ENCODE results near the gene YLPM1.

Gene YLPM1, protein sequence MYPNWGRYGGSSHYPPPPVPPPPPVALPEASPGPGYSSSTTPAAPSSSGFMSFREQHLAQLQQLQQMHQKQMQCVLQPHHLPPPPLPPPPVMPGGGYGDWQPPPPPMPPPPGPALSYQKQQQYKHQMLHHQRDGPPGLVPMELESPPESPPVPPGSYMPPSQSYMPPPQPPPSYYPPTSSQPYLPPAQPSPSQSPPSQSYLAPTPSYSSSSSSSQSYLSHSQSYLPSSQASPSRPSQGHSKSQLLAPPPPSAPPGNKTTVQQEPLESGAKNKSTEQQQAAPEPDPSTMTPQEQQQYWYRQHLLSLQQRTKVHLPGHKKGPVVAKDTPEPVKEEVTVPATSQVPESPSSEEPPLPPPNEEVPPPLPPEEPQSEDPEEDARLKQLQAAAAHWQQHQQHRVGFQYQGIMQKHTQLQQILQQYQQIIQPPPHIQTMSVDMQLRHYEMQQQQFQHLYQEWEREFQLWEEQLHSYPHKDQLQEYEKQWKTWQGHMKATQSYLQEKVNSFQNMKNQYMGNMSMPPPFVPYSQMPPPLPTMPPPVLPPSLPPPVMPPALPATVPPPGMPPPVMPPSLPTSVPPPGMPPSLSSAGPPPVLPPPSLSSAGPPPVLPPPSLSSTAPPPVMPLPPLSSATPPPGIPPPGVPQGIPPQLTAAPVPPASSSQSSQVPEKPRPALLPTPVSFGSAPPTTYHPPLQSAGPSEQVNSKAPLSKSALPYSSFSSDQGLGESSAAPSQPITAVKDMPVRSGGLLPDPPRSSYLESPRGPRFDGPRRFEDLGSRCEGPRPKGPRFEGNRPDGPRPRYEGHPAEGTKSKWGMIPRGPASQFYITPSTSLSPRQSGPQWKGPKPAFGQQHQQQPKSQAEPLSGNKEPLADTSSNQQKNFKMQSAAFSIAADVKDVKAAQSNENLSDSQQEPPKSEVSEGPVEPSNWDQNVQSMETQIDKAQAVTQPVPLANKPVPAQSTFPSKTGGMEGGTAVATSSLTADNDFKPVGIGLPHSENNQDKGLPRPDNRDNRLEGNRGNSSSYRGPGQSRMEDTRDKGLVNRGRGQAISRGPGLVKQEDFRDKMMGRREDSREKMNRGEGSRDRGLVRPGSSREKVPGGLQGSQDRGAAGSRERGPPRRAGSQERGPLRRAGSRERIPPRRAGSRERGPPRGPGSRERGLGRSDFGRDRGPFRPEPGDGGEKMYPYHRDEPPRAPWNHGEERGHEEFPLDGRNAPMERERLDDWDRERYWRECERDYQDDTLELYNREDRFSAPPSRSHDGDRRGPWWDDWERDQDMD (N-terminal part only)

DNA sequence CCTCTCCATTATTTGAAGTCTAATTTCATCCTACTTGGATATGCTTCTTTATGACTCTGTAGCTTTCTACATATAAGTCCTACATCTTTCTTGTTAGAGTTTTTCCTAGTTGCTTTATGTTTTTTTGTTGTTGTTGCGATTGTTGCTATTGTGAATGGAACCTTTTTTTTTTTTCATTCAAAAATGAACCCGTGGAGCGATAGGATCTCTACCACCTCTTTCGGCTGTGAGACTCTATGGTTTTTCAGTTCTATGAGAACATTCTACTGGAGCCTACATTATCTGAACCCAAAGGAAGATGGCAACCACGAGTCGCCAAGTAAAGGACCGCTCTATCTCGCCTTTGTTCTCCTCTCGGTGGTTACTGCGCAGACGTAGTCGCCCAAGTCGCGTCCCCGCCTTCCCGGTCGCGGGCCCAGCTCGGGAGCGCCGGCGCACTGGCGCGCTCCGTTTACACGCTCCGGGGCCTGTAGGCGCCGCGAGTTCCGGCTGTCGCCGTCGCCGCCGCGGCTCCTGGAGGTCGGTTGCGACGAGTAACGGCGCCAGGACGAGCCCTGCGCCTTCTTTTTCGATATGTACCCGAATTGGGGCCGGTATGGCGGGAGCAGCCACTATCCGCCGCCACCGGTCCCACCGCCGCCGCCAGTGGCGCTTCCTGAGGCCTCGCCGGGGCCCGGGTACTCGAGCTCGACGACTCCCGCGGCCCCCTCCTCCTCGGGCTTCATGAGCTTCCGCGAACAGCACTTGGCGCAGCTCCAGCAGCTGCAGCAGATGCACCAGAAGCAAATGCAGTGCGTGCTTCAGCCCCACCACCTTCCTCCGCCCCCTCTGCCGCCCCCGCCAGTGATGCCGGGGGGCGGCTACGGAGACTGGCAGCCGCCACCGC lies at the start of gene YLPM1:
TSS of gene YLPM1 (plus strand) at position 400 of the 886 bp plus-strand sequence. CDS start at position 574, 174 bp downstream.
- Histone ChIP-seq H3K27me3 (ENCODE audit: control insufficient read depth, insufficient read depth, low read length) (no peaks in the 10 kb centered on the region), H3K9me3 (ENCODE audit: control insufficient read depth, insufficient read depth, low read length) (no peaks in the 10 kb centered on the region), H3K4me3 (ENCODE audit: low read depth, low read length) (peak within 1 kb of the TSS; percentile 91), H3K36me3 (ENCODE audit: control insufficient read depth, insufficient read depth, low read length) (peaks cover 9% of the 10 kb centered on the region), H3K4me1 (ENCODE audit: control insufficient read depth, insufficient read depth, low read length) (peaks cover 13% of the 10 kb centered on the region; the same call in 1 of the 2 replicates), H3K27ac (ENCODE audit: low read depth, low read length) (peak within 1 kb of the TSS; percentile 90), H3K9ac (ENCODE audit: low read depth, low read length) (peak within 1 kb of the TSS; percentile 93)

DNA sequence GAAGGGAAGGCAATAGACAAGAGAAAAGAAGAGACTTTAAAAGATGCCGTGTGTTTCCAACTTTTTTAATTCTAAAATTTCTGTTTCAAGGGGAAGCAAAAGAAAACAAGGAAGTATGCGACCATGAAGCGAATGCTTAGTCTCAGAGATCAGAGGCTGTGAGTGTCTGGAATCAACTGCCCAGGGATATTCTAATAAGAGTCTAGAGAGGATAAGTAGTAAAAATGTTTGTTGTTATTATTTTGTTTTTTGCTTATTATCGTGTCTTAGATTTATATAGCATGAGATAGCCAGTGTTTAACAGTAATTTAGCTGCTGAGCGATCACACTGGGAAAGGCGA lies 49.8 kb upstream of the YLPM1 start:
- Histone ChIP-seq H3K36me3 (ENCODE audit: control insufficient read depth, insufficient read depth, low read length) (peaks cover 38% of the 10 kb centered on the region), H3K27ac (ENCODE audit: low read depth, low read length) (no peak overlapping the region), H3K9ac (ENCODE audit: low read depth, low read length) (peak overlapping the region; percentile 66), H3K4me1 (ENCODE audit: control insufficient read depth, insufficient read depth, low read length) (0 out of 2 replicates have a peak, but pooled peaks cover 3% of the 10 kb centered on the region), H3K4me3 (ENCODE audit: low read depth, low read length) (peak overlapping the region; percentile 90), H3K27me3 (ENCODE audit: control insufficient read depth, insufficient read depth, low read length) (no peaks in the 10 kb centered on the region), H3K9me3 (ENCODE audit: control insufficient read depth, insufficient read depth, low read length) (no peaks in the 10 kb centered on the region)

DNA sequence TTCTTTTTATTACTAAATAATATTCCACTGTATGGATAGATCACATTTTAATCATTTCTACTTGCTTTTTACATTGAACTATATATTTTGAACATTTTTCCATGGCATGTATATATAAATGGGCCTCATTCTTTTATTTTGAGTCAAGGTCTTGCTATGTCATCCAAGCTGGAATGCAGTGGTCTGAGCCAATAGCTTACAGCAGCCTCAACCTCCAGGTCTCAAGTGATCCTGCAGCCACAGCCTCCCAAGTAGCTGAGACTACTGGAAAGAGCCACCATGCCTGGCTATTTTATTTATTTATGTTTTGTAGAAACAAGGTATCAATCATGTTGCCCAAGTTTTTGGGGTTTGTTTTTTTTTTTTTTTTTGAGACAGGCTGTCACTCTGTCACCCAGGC lies 42.6 kb upstream of the YLPM1 start:
- Histone ChIP-seq H3K4me1 (ENCODE audit: control insufficient read depth, insufficient read depth, low read length) (no peaks in the 10 kb centered on the region), H3K27me3 (ENCODE audit: control insufficient read depth, insufficient read depth, low read length) (no peaks in the 10 kb centered on the region), H3K36me3 (ENCODE audit: control insufficient read depth, insufficient read depth, low read length) (peaks cover 46% of the 10 kb centered on the region), H3K9me3 (ENCODE audit: control insufficient read depth, insufficient read depth, low read length) (no peaks in the 10 kb centered on the region), H3K9ac (ENCODE audit: low read depth, low read length) (no peak overlapping the region), H3K4me3 (ENCODE audit: low read depth, low read length) (no peak overlapping the region), H3K27ac (ENCODE audit: low read depth, low read length) (no peak overlapping the region)

DNA sequence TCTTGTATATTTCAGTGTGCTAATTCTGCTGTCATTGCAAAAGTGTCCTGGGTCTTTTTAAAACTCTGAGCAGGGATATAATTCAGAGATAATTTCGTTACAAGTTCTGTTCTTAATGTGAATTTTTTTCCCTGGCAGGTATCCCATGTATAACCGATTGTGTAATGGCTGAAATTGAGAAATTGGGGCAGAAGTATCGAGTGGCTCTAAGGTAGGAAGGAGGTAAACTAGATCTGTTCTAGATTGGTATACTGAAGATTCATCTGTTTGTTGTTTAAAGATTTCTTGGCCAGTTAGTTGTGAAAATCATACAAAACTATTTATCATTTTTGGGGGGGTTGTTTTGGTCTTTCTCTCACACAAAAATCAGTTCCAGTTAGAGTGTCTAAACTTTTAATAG lies 40.0 kb upstream of the YLPM1 start:
- H3K27ac ChIP-seq (ENCODE audit: low read depth, low read length): no peak overlapping the region
- H3K36me3 ChIP-seq (ENCODE audit: control insufficient read depth, insufficient read depth, low read length): peaks cover 21% of the 10 kb centered on the region
- H3K4me3 ChIP-seq (ENCODE audit: low read depth, low read length): no peak overlapping the region
- no peak overlapping the region for H3K9ac ChIP-seq (ENCODE audit: low read depth, low read length)
- no peaks in the 10 kb centered on the region for H3K4me1 ChIP-seq (ENCODE audit: control insufficient read depth, insufficient read depth, low read length)
- H3K9me3 ChIP-seq (ENCODE audit: control insufficient read depth, insufficient read depth, low read length): no peaks in the 10 kb centered on the region
- H3K27me3 ChIP-seq (ENCODE audit: control insufficient read depth, insufficient read depth, low read length): no peaks in the 10 kb centered on the region

DNA sequence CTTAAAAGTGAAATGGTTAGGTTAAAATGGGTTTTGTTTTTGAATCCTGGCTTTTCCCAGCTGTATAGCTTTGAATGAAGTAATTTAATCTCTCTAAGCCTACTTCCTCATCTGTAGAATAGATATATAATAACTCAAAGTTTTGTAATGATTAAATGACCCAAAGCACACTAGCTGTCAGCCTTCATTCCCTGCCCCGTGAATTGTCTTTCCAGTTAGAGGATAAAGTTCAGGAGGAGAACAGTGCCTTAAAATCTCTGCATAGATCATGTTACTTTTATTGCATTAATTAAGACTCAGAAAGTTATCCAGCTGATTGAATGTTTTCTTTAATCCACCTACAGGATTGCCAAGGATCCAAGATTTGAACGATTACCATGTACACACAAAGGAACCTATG lies 30.7 kb upstream of the YLPM1 start:
- Histone ChIP-seq H3K27ac (ENCODE audit: low read depth, low read length) (no peak overlapping the region), H3K9me3 (ENCODE audit: control insufficient read depth, insufficient read depth, low read length) (no peaks in the 10 kb centered on the region)

DNA sequence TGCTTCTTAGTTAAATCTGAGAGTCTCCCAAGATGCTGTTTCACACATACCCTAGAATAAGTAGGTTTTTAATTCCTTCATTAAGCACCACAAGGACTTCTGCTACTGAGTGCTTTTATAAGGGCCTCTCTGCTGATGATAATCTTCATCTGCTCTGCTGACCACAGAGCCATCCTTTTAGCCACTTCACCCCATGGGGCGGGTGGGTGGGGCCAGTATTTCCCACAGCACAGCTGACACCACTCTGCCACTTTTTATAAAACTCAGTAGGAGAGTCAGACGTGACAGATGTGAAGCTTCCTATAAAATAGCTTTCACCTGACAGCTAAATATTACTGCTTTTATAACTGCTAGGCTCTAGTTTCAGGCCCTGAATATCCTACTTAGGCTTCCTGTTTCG lies 29.9 kb upstream of the YLPM1 start:
- no peak overlapping the region for H3K4me3 ChIP-seq (ENCODE audit: low read depth, low read length)
- H3K27ac ChIP-seq (ENCODE audit: low read depth, low read length): no peak overlapping the region

More for the DNA sequence above, 30.7 kb upstream of the YLPM1 start:
- peaks cover 42% of the 10 kb centered on the region for H3K36me3 ChIP-seq (ENCODE audit: control insufficient read depth, insufficient read depth, low read length)
- no peak overlapping the region for H3K4me3 ChIP-seq (ENCODE audit: low read depth, low read length)
- H3K4me1 ChIP-seq (ENCODE audit: control insufficient read depth, insufficient read depth, low read length): no peaks in the 10 kb centered on the region
- no peaks in the 10 kb centered on the region for H3K27me3 ChIP-seq (ENCODE audit: control insufficient read depth, insufficient read depth, low read length)
- H3K9ac ChIP-seq (ENCODE audit: low read depth, low read length): no peak overlapping the region

DNA sequence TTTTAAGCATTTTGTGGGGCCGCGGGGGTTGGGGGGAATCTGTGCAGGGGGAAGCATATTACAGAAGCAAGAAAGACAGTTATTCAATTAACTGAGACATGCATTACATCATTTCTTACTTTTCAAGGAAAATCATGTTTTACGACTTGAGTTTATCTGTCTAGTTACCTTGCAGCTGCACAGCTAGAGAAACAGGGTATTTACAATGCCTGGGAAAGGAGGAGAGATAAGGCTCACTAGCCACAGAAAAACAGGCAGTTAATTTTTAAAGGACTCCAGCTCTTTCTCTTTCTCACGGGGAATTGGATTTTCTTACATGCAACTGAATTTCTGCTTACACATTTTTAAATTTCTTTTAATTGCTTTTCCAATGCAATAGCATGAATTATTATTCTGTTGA lies 28.0 kb upstream of the YLPM1 start:
- H3K27me3 ChIP-seq (ENCODE audit: control insufficient read depth, insufficient read depth, low read length): no peaks in the 10 kb centered on the region
- H3K4me3 ChIP-seq (ENCODE audit: low read depth, low read length): no peak overlapping the region
- H3K9ac ChIP-seq (ENCODE audit: low read depth, low read length): no peak overlapping the region
- no peaks in the 10 kb centered on the region for H3K9me3 ChIP-seq (ENCODE audit: control insufficient read depth, insufficient read depth, low read length)
- no peak overlapping the region for H3K27ac ChIP-seq (ENCODE audit: low read depth, low read length)
- H3K36me3 ChIP-seq (ENCODE audit: control insufficient read depth, insufficient read depth, low read length): peaks cover 42% of the 10 kb centered on the region
- no peaks in the 10 kb centered on the region for H3K4me1 ChIP-seq (ENCODE audit: control insufficient read depth, insufficient read depth, low read length)

More for the DNA sequence above, 29.9 kb upstream of the YLPM1 start:
- Histone ChIP-seq H3K9ac (ENCODE audit: low read depth, low read length) (no peak overlapping the region), H3K36me3 (ENCODE audit: control insufficient read depth, insufficient read depth, low read length) (peaks cover 42% of the 10 kb centered on the region), H3K9me3 (ENCODE audit: control insufficient read depth, insufficient read depth, low read length) (no peaks in the 10 kb centered on the region), H3K27me3 (ENCODE audit: control insufficient read depth, insufficient read depth, low read length) (no peaks in the 10 kb centered on the region), H3K4me1 (ENCODE audit: control insufficient read depth, insufficient read depth, low read length) (no peaks in the 10 kb centered on the region)

DNA sequence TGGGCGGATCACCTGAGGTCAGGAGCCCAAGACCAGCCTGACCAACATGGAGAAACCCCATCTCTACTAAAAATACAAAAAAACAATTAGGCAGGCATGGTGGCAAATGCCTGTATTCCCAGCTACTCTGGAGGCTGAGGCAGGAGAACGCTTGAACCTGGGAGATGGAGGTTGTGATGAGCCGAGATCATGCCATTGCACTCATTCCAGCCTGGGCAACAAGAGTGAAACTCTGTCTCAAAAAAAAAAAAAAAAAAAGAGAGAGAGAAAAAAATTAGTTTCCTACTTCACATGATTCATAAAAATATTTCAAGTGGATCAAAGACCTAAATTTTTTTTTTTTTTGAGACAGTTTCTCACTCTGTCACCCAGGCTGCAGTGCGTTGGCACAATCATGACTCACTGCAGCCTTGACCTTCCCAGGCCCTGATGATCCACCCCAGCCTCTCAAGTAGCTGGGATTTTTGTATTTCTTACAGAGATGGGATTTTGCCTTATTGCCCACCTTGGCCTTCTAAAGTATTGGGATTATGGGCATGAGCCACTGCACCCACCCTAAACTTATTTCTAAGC lies 25.3 kb upstream of the YLPM1 start:
- H3K27ac ChIP-seq (ENCODE audit: low read depth, low read length): no peak overlapping the region
- no peak overlapping the region for H3K9ac ChIP-seq (ENCODE audit: low read depth, low read length)
- H3K27me3 ChIP-seq (ENCODE audit: control insufficient read depth, insufficient read depth, low read length): no peaks in the 10 kb centered on the region

DNA sequence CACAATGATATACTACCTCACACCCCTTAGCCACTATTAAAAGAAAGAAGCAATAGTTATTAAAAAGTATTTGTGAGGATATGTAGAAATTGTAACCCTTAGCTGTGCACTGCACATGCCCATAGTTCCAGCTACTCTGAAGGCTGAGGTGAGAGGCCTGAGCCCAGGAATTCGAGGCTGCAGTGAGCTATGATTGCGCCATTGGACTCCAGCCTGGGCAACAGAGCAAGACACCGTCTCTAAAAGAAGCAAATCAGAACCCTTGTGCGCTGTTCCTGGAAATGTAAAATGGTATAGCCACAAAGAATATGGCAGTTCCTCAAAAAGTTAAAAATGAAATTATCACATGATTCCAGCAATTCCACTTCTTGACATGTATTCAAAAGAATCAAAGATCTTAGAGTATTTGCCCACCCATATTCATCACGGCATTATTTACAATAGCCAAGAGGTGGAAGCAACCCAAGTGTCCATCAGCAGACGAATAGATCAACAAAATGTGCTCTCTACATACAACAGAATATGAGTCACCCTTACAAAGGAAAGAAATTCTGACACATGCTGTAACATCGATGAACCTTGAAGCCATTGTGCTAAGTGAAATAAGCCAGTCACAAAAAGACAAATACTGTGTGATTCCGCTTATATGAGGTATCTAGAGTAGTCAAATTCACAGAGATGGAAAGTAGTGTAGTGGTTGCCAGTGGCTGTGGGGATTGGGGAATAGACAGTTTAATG lies 23.7 kb upstream of the YLPM1 start:
- H3K36me3 ChIP-seq (ENCODE audit: control insufficient read depth, insufficient read depth, low read length): peaks cover 13% of the 10 kb centered on the region
- H3K27me3 ChIP-seq (ENCODE audit: control insufficient read depth, insufficient read depth, low read length): no peaks in the 10 kb centered on the region
- H3K4me1 ChIP-seq (ENCODE audit: control insufficient read depth, insufficient read depth, low read length): no peaks in the 10 kb centered on the region
- no peak overlapping the region for H3K27ac ChIP-seq (ENCODE audit: low read depth, low read length)
- H3K9me3 ChIP-seq (ENCODE audit: control insufficient read depth, insufficient read depth, low read length): no peaks in the 10 kb centered on the region
- no peak overlapping the region for H3K9ac ChIP-seq (ENCODE audit: low read depth, low read length)
- H3K4me3 ChIP-seq (ENCODE audit: low read depth, low read length): no peak overlapping the region

More for the DNA sequence above, 25.3 kb upstream of the YLPM1 start:
- Histone ChIP-seq H3K4me3 (ENCODE audit: low read depth, low read length) (no peak overlapping the region), H3K9me3 (ENCODE audit: control insufficient read depth, insufficient read depth, low read length) (no peaks in the 10 kb centered on the region), H3K4me1 (ENCODE audit: control insufficient read depth, insufficient read depth, low read length) (no peaks in the 10 kb centered on the region), H3K36me3 (ENCODE audit: control insufficient read depth, insufficient read depth, low read length) (peaks cover 28% of the 10 kb centered on the region)

All from HUES48 (cell line).